Stimulated activated CD8-positive, alpha-beta memory T cell treated with anti-CD3 and anti-CD28 coated beads, Interleukin-4, amount 100 ng/mL, for 4 hours (primary cell): ENCODE results near the gene DEPDC4.
"Not testable (repeated sequence)": the region's sequence is repeated elsewhere in the genome, so short reads cannot be mapped to it uniquely, and the experiment has no call there.

ENCODE experiments used
- DNase-seq, 2 donors: peaks; one replicate each; pipeline ENCODE4 v3.0.0-alpha.2; 2020; ENCODE audit warnings: low read depth in 2 of 2, low spot score in 1 of 2

Gene DEPDC4

DNA sequence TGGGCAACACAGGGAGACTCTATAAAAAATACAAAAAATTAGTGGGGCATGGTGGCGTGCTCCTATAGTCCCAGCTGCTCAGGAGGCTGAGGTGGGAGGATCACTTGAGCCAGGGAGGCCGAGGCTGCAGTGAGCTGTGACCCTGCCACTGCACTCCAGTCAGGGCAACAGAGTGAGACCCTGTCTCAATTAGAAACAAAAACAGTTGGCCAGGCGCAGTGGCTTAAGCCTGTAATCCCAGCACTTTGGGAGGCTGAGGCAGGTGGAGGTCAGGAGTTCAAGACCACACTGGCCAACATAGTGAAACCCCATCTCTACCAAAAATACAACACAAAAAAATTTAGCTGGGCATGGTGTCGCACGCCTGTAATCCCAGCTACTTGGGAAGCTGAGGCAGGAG lies 1.8 kb downstream of the DEPDC4 start:
- not testable (repeated sequence) for DNase-seq

GRCh38 chr12:100263131-100263530 lies 3.7 kb downstream of the DEPDC4 start:
- no peak for DNase-seq

GRCh38 chr12:100258127-100258526 lies 8.8 kb downstream of the DEPDC4 start:
- no peak for DNase-seq

- no peak for DNase-seq
These were observed 12.0 kb downstream of the DEPDC4 start for GRCh38 chr12:100254876-100255275.

- no peak for DNase-seq
These were observed 13.4 kb downstream of the DEPDC4 start for GRCh38 chr12:100253437-100253836.

DNA sequence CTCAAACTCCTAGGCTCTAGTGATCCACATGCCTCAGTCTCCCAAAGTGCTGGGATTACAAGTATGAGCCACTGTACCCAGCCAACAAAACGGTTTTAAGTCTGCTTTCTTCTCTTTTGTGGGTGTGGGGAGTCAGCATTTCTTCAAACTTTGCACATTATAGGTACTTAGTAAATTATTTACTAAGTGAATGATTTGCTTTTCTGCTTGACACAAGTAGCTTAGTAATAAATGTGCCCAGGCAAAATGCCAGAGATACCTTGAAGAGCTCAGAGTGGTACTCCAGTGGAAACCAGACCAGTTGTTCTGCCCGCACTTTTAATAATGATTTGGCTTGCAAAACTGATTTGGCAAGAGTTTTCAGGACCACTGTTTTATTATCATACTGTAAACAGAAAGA lies 15.0 kb downstream of the DEPDC4 start:
- DNase-seq = no peak

GRCh38 chr12:100249941-100250340 lies 16.9 kb downstream of the DEPDC4 start:
- no peak for DNase-seq

DNA sequence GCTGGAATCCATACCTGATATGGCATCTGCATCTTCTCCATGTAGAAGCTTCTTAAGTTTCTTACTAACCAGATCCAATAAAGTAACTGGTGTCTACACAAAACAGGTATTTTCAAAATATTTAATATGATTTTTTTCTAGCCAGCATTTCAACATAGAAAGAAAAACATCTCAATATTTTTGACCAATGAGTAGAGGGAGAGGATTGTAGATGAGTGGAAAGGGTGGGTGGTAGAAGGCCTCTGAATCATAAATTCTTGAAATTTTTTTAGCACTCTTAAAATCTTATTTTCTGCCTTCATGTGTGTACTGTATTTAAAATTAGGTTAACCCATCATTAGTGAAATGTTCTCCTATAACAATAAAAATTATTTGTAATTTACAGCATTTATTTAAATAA lies 18.0 kb downstream of the DEPDC4 start:
- DNase-seq = no peak

GRCh38 chr12:100247765-100248164 lies 19.1 kb downstream of the DEPDC4 start:
- DNase-seq = no peak

- no peak for DNase-seq
These were observed 23.7 kb downstream of the DEPDC4 start for GRCh38 chr12:100243137-100243536.

- no peak for DNase-seq
These were observed 27.3 kb downstream of the DEPDC4 start for GRCh38 chr12:100239589-100239988.

- DNase-seq = no peak
These were observed 28.1 kb downstream of the DEPDC4 start for GRCh38 chr12:100238801-100239200.

GRCh38 chr12:100234591-100235304 lies 32.1 kb downstream of the DEPDC4 start:
- DNase-seq = no peak

DNA sequence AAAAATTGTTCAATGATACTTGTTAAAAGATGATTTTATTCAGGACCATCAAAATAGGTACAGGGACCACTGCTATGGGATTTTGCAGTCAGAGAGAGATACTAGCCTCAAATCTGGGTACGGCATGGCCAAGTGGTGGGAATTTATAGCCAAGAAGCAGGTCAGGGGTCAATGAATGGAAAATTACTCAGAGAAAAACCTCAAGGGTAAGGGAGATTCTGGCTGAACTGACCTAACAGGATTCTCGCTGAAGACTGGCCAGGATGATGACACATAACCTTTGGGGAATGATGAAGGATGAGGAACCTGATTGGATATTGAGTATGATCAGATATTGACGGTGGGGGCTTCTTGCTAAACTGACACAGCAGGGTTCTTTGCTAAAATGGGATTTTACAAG lies 32.7 kb downstream of the DEPDC4 start:
- no peak for DNase-seq

- not testable (repeated sequence) for DNase-seq
These were observed 35.0 kb downstream of the DEPDC4 start for GRCh38 chr12:100231873-100232272.

DNA sequence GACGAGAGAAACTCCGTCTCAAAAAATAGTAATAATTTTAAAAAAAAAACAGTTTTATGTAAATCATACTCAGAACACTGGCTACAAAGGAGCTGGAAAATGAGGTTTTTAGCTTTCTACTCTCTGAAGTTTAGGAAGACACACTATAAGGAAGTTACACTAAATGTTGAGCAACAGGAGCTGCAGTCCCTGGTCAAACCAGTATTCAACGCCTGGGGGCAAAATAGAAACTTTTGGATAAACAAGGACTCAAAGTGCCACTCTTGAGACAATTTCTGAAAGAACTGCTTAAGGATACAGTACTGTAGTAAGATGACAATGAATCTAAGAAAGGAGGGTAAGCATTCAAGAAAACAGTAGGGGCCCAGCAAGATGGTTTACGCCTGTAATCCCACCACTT lies 37.0 kb downstream of the DEPDC4 start:
- no peak for DNase-seq

GRCh38 chr12:100229036-100229635 lies 37.7 kb downstream of the DEPDC4 start:
- no peak for DNase-seq

DNA sequence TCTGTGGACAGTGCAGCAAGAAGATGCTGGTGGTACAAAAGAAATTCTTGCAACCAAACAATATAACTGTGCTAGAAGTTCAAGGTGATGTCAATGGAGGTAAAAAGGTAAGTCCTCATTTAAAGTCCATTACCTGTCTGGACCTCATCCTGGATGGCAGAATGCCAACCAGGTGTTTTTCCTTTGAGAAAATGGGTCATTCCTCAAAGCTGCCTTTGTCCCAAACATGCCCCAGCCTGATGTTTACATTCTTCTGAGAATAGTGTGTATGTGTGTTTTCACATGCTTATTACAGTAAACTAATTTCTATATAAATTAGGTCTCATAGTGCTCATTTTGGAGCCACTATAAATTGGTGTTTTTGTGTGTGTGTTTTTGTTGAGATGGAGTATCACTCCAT lies 41.4 kb downstream of the DEPDC4 start:
- DNase-seq = no peak

DNA sequence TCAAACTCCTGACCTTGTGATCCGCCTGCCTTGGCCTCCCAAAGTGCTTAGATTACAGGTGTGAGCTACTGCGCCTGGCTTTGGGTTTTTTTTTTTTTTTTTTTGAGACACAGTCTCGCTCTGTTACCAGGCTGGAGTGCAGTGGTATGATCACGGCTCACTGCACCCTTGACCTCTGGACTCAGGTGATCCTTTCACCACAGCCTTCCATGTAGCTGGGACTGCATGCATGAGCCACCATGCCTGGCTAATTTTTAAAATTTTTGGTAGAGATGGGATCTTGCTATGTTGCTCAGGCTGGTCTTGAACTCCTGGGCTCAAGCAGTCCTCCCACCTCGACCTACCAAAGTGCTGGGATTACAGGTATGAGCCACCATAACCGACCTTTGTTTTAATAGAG lies 44.7 kb downstream of the DEPDC4 start:
- not testable (repeated sequence) for DNase-seq

DNA sequence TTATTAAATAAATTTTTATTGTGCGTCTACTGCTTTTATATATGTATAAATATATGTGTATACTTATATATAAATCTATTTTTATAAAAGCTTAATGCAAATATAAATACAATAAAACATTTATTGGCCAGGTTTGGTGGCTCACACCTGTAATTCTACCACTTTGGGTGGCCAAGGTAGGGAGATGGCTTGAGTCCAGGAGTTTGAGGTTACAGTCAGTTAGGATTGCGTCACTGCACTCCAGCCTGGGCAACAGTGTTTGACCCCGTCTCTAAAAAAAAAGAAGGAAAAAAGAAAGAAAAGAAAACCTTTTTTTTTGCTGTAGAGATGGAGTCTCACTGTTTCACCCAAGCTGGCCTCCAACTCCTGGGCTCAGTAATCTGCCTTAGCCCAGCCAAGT lies 45.4 kb downstream of the DEPDC4 start:
- DNase-seq = no peak

GRCh38 chr12:100219328-100220109 lies 47.4 kb downstream of the DEPDC4 start:
- DNase-seq = no peak

DNA sequence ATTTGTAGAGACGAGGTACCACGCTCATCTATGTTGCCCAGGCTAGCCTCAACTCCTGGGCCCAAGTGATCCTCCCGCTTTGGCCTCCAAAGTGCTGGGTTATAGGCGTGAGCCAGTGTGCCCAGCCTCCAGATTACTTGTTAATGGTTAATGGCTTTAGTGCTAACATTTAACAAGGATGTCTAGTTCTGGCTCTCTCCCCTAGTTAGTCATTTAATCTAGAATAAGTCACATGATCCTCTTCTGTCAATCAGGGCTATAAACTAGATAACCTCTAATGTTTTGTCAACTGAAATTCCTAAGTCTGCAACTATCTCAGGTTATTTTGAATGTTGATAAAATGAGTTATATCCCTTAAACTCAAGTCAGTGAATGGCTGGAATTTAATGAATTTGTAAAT lies 50.5 kb downstream of the DEPDC4 start:
- no peak for DNase-seq
